HG02943 (cell line): ENCODE measurements around the gene GSDME.

Experiments used
- ATAC-seq: cut with Tn5 transposase; IDR thresholded peaks from one replicate; pipeline ENCODE4 v1.9.1; 2021; ENCODE audit warnings: mild to moderate bottlenecking, low read depth, moderate library complexity; ENCODE audit not compliant: unreplicated experiment

GSDME gene

GRCh38 chr7:24707988-24708615 lies 49.2 kb downstream of the GSDME start:
- no peak for ATAC-seq

- ATAC-seq, result no peak
Measured at GRCh38 chr7:24706211-24707170, 50.8 kb downstream of the GSDME start.

GRCh38 chr7:24705461-24705954 lies 51.8 kb downstream of the GSDME start:
- no peak for ATAC-seq

GRCh38 chr7:24704311-24704710 lies 53.0 kb downstream of the GSDME start:
- no peak for ATAC-seq

GRCh38 chr7:24703296-24703695 lies 54.0 kb downstream of the GSDME start:
- ATAC-seq, result no peak

GRCh38 chr7:24702755-24703154 lies 54.5 kb downstream of the GSDME start:
- no peak for ATAC-seq

GRCh38 chr7:24701261-24702235 lies 55.7 kb downstream of the GSDME start:
- no peak for ATAC-seq

GRCh38 chr7:24700521-24701260 lies 56.6 kb downstream of the GSDME start:
- ATAC-seq, result no peak

- no peak for ATAC-seq
Measured at GRCh38 chr7:24698531-24699266, 58.6 kb downstream of the GSDME start.

- no peak for ATAC-seq
Measured at GRCh38 chr7:24697416-24697815, 59.8 kb downstream of the GSDME start.

GRCh38 chr7:24692592-24692991 lies 64.7 kb downstream of the GSDME start:
- ATAC-seq, result no peak

- ATAC-seq, result no peak
Measured at GRCh38 chr7:24690251-24690650, 67.0 kb downstream of the GSDME start.

- ATAC-seq, result no peak
Measured at GRCh38 chr7:24685708-24686107, 71.6 kb downstream of the GSDME start.

GRCh38 chr7:24670782-24671181 lies 86.5 kb downstream of the GSDME start:
- ATAC-seq, result no peak

GRCh38 chr7:24669971-24670591 lies 87.2 kb downstream of the GSDME start:
- no peak for ATAC-seq

GRCh38 chr7:24668927-24669635 lies 88.2 kb downstream of the GSDME start:
- no peak for ATAC-seq

- ATAC-seq, result no peak
Measured at GRCh38 chr7:24665564-24666294, 91.5 kb downstream of the GSDME start.
